Ishikawa (cell line): Measurements from ENCODE around the gene RAB3D.

ENCODE experiments used
- EP300 ChIP-seq: IDR thresholded peaks from 2 replicates; pipeline ENCODE4 v1.6.1; 2012; ENCODE audit warnings: borderline replicate concordance
- NFIC ChIP-seq: IDR thresholded peaks from 2 replicates; pipeline ENCODE4 v1.6.1; 2012
- RAD21 ChIP-seq: IDR thresholded peaks from 2 replicates; pipeline ENCODE4 v1.6.1; 2012; ENCODE audit warnings: low read depth
- TAF1 ChIP-seq: IDR thresholded peaks from 2 replicates; pipeline ENCODE4 v1.6.1; 2012; ENCODE audit warnings: low read depth, mild to moderate bottlenecking
- ZBTB7A ChIP-seq: IDR thresholded peaks from 2 replicates; pipeline ENCODE4 v1.6.1; 2012; ENCODE audit warnings: low read depth
- TF ChIP-seq, protein P1 (sequence below): IDR thresholded peaks from 2 replicates; pipeline ENCODE4 v1.6.1; 2012; ENCODE audit warnings: low read depth, mild to moderate bottlenecking

DNA sequence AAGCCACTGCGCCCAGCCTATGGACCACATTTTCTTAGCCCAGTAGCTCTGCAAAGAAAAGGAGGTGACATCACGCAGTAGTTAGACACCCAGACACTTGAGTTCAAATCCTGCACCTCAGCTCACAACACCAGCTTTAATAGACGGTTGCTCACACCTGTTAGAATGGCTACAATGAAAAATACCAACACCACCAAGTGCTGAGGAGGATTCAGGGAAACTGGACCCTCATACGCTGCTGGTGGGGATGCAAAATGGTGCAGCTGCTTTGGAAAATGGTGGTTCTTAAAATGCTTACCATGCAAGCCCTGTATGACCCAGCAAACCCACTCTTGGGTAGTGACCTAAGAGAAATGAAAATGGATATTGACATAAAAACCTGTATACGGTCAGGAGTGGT is 65.5 kb downstream of the RAB3D start:
- TF ChIP-seq TAF1 (no peak), NFIC (no peak), RAD21 (no peak), EP300 (no peak), ZBTB7A (no peak)
- TF ChIP-seq, protein P1, sequence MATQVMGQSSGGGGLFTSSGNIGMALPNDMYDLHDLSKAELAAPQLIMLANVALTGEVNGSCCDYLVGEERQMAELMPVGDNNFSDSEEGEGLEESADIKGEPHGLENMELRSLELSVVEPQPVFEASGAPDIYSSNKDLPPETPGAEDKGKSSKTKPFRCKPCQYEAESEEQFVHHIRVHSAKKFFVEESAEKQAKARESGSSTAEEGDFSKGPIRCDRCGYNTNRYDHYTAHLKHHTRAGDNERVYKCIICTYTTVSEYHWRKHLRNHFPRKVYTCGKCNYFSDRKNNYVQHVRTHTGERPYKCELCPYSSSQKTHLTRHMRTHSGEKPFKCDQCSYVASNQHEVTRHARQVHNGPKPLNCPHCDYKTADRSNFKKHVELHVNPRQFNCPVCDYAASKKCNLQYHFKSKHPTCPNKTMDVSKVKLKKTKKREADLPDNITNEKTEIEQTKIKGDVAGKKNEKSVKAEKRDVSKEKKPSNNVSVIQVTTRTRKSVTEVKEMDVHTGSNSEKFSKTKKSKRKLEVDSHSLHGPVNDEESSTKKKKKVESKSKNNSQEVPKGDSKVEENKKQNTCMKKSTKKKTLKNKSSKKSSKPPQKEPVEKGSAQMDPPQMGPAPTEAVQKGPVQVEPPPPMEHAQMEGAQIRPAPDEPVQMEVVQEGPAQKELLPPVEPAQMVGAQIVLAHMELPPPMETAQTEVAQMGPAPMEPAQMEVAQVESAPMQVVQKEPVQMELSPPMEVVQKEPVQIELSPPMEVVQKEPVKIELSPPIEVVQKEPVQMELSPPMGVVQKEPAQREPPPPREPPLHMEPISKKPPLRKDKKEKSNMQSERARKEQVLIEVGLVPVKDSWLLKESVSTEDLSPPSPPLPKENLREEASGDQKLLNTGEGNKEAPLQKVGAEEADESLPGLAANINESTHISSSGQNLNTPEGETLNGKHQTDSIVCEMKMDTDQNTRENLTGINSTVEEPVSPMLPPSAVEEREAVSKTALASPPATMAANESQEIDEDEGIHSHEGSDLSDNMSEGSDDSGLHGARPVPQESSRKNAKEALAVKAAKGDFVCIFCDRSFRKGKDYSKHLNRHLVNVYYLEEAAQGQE = no peak
